CD4-positive, alpha-beta T cell treated with Interleukin-10 for 1 hour (primary cell): Measurements from ENCODE around the gene ATXN2L.
A peak's percentile ranks its signal among the peaks of the same experiment; 100 is the strongest.
"Not testable (repeated sequence)": the region's sequence is repeated elsewhere in the genome, so short reads cannot be mapped to it uniquely, and the experiment has no call there.

Experiments used
- DNase-seq: peaks from one replicate; pipeline ENCODE4 v3.0.0-alpha.2; 2020

The ATXN2L gene

GRCh38 chr16:28837672-28838557 lies 15.1 kb downstream of the ATXN2L start:
- DNase-seq, result no peak

DNA sequence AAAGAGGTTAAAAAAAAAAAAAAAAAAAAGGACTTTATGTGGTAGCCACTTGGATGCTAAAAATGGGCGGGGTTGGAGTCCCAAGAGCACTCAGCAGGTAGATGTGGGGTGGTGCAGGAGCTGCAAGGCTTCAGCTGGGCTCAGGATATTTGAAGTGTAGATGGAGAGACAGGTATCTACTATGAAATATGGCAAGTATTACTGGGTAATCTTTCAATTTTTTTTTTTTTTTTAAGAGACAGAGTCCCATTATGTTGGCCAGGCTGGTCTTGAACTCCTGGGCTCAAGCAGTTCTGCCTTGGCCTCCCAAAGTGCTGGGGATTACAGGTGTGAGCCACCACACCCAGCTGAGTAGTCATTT lies 15.7 kb downstream of the ATXN2L start:
- DNase-seq, result no peak

GRCh38 chr16:28839004-28839639 lies 16.3 kb downstream of the ATXN2L start:
- DNase-seq, result no peak

- no peak for DNase-seq
Measured at GRCh38 chr16:28839899-28840298, 17.1 kb downstream of the ATXN2L start.

GRCh38 chr16:28842696-28843095 lies 19.9 kb downstream of the ATXN2L start:
- no peak for DNase-seq

DNA sequence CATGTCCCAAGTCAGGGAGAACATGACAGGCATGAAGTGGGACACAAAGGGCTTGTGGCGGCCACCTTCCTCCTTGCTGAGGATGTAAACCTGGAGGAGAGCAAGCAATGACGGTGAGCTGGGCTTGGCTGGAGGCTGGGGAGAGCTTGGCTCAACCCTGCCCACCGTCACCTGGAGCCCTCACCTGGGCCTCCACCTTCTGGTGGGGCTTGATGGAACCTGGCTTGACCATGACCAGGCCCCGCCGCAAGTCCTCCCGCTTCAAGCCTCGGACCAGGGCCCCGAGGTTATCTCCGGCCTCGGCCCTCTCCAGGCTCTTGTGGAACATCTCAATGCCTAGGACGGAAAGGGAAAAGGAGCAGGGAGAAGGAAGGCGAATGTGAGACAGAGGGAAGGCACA lies 21.0 kb downstream of the ATXN2L start:
- DNase-seq, result no peak

DNA sequence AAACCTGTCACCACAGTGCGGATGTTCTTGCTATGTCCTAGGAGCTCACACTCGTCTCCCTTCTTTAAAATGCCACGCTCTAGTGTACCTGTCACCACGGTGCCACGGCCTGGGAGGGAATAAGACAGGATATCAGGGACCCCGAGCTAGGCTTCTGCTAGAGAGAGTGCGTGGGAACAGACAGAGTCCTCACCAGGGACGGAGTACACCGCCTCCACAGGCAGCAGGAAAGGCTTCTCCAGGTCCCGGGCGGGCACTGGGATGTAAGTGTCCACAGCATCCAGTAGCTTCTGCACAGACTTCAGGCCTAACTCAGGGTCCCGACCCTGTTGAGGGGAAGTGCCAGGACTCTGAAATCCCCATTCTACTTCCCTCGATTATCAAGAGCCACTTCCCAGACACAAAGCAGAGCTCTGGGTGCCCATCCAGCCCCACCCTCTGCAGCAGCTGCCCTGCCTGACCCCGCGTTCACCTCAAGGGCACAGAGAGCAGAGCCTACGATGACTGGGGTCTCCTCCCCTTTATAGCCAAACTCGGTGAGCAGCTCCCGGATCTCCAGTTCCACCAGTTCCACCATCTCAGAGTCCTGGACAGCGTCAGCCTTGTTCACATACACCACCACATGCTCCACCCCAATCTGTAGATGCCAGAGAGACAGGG lies 21.6 kb downstream of the ATXN2L start:
- no peak for DNase-seq

GRCh38 chr16:28845293-28845692 lies 22.5 kb downstream of the ATXN2L start:
- peak; percentile 37 for DNase-seq

GRCh38 chr16:28845761-28846079 lies 22.9 kb downstream of the ATXN2L start:
- DNase-seq, result no peak

GRCh38 chr16:28846080-28846932 lies 23.5 kb downstream of the ATXN2L start, which contains the start of gene TUFM:
Gene TUFM, minus strand, starts transcription at chr16:28846348. Its CDS starts 79 bp downstream, at chr16:28846269.
- DNase-seq, result peak; percentile 99

DNA sequence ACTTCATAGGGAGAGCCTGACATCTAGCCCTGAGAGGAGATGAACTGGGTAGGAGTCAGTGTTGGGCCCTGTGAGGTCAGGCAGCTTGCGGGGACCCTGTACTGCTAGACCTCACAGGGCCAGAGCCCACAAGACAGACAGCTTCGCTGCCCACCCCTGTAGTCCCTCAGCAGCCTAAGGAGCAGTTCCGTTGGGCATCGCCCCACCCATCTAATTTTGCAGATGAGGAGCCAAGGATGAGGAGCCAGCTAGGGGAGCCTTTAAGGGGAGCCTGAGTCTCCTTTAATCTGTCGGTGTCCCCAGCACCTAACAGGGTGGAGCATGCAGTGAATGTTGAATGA lies 24.1 kb downstream of the ATXN2L start:
- no peak for DNase-seq

DNA sequence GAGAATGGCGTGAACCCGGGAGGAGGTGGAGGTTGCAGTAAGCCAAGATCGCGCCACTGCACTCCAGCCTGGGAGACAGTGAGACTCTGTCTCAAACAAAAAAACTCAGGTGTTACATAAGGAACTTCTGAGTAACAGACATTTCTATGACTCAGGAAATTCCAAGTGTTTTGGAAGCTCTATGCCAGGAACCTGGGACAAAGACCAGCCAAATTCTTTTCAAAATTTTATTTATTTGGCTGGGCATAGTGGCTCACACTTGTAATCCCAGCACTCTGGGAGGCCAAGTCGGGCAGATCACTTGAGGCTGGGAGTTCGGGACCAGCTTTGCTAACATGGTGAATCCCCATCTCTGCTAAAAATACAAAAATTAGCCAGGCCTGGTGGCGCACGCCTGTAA lies 35.6 kb downstream of the ATXN2L start:
- no peak for DNase-seq

- no peak for DNase-seq
Measured at GRCh38 chr16:28859326-28859725, 36.5 kb downstream of the ATXN2L start.

DNA sequence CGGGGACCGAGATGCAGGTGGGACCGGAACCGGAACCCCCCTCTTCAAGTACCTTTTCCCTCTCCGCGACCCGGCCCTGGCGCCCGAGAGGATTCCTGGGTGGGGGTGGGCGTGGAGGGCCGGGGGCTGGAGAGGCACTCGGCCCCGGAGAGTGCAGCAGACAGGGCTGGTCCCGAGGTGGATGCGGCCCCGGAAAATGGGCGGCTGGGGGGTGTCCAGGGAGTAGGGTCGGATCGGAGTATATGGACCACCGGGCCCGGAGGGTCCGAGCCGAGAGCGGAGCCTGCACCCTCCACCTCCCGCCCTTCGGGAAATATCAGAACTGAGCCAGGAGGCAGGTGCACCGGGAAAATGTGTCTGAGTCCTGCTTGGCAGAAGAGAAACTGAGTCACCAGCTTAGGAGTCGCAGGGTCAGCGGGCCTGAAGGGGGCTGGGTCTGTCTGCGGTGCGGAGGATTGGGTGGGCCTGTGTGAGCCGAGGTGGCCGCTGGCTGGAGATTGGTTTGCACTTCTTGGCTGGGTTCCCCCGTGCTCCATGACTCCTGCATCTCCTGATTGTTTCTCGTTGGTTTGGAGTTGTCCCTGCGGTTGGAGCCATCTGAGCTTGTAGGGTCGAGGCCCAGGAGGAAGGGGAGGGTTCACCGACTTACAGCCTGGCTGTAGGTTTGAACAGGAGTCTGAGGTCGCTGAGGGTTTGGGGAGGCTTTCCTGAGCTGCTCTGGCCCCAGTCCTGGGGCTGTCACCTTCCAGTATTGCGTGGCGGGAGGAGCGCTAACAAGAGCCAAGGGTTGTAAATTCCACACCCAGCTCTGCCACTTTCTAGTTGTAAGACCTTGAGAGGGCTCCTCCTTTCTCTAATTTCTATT lies 41.4 kb downstream of the ATXN2L start:
- DNase-seq, result peak; percentile 27

GRCh38 chr16:28865001-28865688 lies 42.3 kb downstream of the ATXN2L start:
- no peak for DNase-seq

DNA sequence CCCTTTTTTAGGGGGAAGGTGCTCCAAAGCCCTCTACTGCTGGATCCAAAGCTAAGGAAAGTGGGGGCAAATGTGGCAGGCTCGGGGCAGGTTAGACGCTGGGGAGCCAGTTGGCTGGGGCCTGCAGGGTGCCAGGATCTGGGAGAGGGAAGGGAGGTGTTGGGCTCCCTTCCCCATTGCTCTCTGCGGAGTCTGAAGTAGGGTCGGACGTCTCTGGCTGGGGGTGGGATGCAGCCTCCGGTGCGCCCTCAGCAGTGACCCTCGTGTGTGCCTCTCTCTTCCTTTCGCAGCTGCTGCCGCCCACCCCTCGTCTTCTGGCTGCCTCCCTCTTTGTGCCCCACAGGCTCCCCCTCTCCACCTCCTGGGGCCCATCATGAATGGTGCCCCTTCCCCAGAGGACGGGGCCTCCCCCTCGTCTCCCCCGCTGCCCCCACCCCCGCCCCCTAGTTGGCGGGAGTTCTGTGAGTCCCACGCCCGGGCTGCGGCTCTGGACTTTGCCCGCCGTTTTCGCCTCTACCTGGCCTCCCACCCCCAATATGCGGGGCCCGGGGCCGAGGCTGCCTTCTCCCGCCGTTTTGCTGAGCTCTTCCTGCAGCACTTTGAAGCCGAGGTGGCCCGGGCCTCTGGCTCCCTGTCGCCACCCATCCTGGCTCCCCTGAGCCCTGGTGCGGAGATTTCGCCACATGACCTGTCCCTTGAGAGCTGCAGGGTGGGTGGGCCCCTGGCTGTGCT lies 43.1 kb downstream of the ATXN2L start:
- no peak for DNase-seq

DNA sequence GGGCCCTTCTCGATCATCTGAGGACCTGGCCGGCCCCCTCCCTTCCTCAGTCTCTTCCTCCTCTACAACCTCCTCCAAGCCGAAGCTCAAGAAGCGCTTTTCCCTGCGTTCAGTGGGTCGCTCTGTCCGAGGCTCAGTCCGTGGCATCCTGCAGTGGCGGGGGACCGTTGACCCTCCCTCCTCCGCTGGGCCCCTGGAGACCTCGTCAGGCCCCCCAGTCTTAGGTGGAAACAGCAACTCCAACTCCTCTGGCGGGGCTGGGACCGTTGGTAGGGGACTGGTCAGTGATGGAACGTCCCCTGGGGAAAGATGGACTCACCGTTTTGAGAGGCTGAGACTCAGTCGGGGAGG lies 43.6 kb downstream of the ATXN2L start:
- DNase-seq, result no peak

DNA sequence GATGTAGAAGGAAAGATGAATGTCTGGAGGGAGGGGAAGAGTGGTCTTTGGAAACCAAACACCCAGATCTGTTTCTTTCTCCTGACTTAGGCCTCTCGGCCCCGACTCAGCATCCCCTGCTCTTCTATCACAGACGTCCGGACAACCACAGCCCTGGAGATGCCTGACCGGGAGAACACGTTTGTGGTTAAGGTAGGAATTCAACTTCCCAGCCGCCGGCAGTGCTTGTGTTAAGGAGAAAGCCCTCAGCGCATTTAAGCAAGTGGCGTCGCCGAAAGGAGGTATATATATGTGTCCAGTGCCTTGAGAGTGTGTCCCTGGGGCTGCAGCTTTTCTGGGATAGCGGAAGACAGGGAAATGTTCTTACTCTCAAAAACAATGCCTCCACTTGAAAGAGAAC lies 44.4 kb downstream of the ATXN2L start:
- no peak for DNase-seq

DNA sequence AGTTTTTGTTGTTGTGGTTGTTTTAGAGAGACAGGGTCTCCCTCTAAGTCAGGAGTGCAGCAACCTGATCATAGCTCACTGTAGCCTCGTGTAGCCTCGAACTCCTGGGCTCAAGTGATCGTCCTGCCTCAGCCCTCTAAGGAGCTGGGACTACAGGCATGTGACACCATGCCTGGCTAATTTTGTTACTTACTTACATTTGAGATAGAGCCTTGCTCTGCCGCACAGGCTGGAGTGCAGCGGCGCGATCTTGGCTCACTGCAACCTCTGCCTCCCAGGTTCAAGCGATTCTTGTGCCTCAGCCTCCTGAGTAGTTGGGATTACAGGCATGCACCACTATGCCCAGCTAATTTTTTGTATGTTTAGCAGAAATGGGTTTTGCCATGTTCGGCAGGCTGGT lies 44.8 kb downstream of the ATXN2L start:
- not testable (repeated sequence) for DNase-seq

DNA sequence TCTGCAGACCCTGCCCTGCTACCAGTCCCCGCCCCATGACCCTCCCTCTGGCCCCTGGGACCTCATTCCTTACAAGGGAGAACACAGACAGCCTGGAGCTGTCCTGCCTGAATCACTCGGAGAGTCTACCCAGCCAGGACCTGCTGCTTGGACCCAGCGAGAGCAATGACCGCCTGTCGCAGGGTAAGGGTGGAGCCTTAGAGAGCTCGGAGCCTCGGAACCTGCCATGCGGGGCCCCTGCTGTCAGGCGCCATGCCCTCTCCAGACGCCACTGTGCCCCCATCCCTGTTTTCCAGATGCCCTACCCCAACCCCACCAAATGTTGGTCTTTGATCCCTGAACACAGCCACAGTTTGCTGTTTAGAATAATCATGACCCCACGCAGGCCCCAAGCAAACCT lies 46.4 kb downstream of the ATXN2L start:
- DNase-seq, result no peak

GRCh38 chr16:28872952-28873351 lies 50.2 kb downstream of the ATXN2L start:
- DNase-seq, result no peak
